Inflammatory macrophage treated with lipopolysaccharide for 4 hours (primary cell): Measurements from ENCODE around the gene SLC35B2.

Source experiments
- DNase-seq: peaks from one replicate; pipeline ENCODE4 v3.0.0-alpha.2; 2020

SLC35B2 gene

GRCh38 chr6:44232676-44233566 is 24.4 kb downstream of the SLC35B2 start:
- DNase-seq = no peak

GRCh38 chr6:44231426-44231825 is 25.9 kb downstream of the SLC35B2 start:
- DNase-seq = peak; percentile 28

GRCh38 chr6:44230034-44230675 is 27.2 kb downstream of the SLC35B2 start:
- DNase-seq = no peak

DNA sequence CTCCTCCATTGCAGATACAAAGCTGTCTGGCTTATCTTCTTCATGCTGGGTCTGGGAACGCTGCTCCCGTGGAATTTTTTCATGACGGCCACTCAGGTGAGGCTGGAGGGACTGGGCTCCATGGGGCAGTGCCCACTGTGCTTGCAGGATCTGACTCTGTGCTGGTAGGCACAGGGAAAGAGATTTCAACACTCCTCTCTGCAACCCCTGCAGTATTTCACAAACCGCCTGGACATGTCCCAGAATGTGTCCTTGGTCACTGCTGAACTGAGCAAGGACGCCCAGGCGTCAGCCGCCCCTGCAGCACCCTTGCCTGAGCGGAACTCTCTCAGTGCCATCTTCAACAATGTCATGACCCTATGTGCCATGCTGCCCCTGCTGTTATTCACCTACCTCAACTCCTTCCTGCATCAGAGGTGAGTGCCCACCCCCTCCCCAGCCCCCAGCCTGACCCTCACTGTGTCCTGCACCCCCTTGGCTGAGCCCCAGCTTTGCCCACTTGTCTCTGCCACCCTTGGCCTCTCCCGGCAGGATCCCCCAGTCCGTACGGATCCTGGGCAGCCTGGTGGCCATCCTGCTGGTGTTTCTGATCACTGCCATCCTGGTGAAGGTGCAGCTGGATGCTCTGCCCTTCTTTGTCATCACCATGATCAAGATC is 27.8 kb downstream of the SLC35B2 start:
- peak; percentile 44 for DNase-seq

- no peak for DNase-seq
Observed at GRCh38 chr6:44228836-44229235, 28.5 kb downstream of the SLC35B2 start.

- DNase-seq = no peak
Observed at GRCh38 chr6:44228433-44228832, 28.9 kb downstream of the SLC35B2 start.

DNA sequence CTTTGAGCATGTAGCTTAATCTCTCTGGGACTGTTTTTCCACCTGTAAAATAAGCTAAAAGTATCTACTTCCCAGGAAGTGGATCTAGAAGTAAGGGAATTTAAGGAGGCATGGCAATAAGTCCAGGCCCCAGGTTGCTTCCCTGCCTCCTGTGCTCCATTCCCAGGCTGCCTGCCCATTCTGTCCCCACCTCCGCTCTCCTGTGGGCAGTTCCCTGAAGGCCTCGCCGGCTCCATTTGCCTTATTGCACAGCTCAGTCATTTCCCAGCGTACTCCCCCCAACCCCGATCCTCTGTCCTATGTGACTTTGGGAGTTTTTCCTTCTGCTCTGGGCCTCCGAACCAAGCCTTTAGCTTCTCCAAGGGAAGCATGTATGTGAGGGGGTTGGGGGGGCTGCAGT is 29.3 kb downstream of the SLC35B2 start:
- no peak for DNase-seq

- DNase-seq = no peak
Observed at GRCh38 chr6:44227148-44227793, 30.1 kb downstream of the SLC35B2 start.

DNA sequence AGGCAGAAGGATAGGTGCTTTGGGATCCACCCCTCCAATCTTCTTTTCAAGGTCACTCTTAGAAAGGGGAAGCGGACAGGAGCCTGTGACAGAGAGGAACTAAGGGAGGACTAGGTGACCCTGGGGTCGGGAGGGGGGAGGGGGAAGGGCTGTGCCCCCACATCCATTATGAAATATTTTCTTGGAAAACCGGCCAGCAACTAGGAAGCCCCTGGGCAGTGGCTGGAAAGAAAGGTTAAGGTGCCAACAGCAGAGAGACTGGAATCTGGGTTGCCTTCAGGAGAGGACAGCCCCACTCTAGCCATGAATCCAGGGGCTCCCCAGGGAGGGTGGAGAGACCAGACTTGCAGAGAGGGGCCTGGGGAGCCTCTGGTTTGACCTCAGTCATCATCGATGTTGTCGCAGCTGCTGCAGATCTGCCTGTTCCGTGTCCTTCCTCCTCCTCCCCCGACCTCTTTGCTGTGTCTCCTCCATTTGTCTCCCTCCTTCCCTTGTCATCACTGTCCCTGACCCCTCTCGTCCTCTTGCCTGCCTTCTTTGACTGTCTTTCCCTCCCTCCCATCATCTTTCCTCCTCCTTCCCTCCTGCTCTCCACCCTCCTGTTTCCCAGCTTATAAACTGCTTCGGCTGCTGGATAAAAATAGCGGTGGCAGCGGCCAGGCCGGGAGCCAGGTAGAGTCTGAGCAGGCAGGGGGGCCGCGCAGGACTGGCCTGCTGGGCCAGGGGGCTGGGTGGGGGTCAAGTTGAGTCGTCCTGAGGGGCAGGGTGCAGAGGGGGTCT is 30.8 kb downstream of the SLC35B2 start:
- DNase-seq = no peak

- DNase-seq = no peak
Observed at GRCh38 chr6:44225579-44226325, 31.6 kb downstream of the SLC35B2 start.

DNA sequence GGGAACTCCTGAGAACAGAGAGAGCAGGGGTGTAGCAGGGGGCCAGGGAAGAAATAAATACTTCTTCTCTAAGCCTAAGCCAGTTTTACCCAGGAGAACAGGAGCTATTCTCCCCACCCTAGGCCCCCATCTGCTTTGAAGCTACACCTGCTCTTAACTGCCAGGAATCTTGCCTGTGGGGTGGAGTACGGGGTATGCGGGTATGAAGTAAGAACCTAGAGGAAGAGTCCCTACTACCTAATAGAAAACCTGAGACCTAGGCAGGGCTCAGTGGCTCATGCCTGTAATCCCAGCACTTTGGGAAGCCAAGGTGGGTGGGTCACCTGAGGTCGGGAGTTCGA is 32.4 kb downstream of the SLC35B2 start:
- DNase-seq = no peak

DNA sequence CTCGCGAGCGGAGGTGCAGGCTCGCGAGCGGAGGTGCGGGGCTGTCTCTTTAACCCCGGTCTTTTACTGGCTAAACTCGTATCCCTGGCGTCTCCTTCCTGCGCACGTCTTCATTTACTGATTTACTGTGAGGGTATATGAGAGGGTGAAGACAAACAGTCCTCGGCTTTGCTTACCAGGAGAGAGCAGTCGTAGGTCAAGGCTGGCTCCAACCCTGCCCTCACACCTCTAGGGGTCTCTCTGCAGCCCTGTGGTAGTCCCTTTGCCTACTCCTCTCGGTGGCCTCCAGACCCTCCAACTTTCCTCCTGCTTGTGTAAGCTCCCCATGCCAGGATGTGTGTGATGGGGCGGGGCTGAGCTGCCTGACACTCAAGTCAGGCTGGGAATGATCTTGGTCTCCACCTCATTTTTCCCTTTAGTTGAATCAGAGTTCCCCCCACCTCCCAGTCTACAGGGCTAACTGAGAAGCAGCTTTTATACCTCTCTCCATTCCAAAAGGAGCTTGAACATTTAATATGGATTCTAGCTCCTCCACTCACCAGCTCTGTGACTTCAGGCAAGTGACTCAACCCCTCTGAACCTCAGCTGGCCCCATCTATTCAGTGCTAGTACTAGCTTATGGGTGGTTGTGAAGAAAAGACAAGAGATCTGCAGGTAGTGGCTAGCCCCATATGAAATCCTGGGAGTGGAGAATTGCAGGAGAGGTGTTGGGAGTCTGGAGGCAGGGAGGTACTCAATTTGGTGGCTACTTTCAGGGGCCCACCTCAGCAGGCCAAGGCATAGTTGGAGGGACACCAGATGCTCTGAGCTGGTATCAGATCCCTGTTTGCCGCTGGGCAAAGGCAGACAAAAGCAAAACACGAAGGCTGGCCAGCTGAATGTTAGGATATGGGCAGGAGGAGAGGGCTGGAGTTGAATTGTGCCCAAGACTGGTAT is 33.0 kb downstream of the SLC35B2 start:
- DNase-seq = no peak

- DNase-seq = peak; percentile 48
Observed at GRCh38 chr6:44223319-44224028, 33.9 kb downstream of the SLC35B2 start, which contains the start of gene SLC29A1. SLC29A1 (plus strand) TSS chr6:44223595; CDS start chr6:44227314, 3,719 bp downstream.

DNA sequence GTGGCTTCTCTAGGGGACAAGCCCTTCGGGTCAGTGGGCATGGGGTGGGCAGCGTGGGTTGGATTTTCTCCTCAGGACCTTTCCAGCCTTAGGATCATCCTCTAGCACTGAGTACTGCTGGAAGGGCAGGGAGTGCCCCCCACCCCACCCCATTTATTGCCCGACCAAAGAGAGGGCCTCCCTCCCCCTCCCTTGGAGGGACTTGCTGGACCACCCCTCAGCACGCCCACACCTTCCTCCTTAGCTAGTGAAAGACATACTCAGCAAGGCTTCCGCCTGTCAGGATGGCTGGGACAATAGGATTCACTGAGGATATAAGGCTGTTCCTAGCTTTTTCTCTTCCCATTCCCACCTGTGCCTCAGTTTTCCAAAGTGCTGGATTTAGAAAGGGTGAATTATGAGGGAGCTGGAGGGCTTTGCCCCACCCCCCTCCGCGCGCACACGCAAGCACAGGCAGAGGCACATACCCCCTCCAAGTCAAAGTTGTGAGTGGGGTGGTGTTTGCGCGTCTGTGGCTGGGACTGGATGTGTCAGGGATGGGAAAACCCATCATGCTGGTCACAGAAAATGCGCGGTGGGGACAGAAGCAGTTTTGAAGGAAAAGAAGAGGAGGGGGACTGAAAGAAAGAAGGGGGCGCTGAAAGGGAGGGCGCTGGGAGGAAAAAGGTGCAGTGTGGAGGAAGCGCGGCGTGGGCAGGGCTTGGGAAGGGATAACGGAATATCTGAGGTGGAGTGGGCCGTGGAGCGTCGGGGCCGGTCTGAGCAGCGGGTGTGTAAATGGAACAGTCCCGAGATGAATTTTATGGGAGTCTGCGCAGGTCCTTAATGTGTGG is 34.6 kb downstream of the SLC35B2 start:
- DNase-seq = no peak

DNA sequence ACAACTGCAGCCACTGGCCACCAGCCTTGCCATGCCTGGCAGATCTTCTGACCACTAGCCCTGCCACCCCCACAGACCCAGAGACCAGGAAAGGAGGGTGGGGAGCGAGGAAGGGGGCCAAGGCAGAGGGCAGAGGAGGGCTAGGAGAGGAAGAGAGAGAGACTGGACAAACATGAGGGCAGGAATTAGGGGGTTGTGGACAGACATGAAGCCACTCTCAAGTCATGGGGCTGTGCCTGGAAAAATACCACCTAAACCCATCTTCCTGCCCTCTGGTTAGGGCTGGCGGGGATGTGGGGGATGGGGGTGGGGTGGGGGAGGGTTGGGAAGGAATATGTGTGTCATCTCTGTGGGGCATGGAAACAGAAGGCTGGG is 35.4 kb downstream of the SLC35B2 start:
- DNase-seq = no peak

DNA sequence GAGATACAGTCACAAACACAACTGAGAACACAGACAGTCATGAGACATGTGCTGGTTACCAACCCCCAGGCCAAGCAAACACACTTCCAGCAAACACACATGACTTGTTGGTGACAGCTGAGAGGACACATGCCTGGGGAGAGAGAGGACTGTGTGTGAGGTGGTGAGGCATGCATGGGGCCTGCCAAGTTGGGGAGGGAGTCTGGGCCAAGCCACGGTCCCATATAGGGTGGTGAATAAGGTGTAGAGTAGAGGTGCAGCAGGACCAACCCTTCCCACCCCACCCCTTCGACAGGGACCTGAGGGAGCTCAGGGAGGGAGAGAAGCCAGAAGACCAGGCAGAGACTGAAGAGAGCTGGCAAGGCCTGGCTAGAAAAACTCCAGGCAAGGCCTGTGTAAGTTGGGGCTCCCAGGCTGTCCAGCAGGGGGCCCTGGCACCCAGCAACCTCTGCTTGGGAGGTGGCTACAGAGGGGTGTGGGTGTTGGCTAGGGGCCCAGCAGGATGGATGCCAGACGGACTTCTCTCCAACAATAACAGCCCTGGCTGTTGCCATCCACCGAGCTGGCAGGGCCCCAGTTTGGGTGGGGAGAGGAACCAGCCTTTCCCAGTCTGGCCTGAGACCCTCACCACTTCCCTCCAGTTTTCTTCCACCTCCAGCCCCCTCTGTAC is 35.9 kb downstream of the SLC35B2 start:
- peak; percentile 74 for DNase-seq

DNA sequence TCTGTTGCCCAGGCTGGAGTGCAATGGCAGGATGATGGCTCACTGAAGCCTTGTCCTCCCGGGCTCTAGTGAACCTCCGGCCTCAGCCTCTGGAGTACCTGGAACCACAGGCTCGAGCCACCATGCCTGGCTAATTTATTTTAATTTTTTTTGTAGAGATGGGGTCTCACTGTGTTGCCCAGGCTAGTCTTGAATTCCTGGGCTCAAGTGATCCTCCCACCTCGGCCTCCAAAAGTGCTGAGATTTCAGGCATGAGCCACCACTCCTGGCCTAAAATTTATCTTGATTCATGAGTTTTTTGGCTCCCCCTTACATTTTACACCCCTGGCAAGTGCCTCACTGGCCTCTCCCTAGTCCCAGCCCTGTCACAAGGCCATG is 36.4 kb downstream of the SLC35B2 start:
- no peak for DNase-seq
